H1 (cell line): ENCODE data around the gene NEURL4. TPM values are rescaled to one million over a fixed set of nuclear protein-coding genes. Genes with fewer than 3 reads are reported as not detected.

ENCODE experiments used
- CHD2 ChIP-seq: IDR thresholded peaks from 2 replicates; pipeline ENCODE4 v1.6.1; 2012; ENCODE audit warnings: low read length, improper control_type of control experiment
- CHD7 ChIP-seq: fragments of 300-600 bp; sonication (generic); IDR thresholded peaks from 2 replicates; pipeline ENCODE4 v1.7.1; 2012; ENCODE audit warnings: low read length, moderate library complexity, mild to moderate bottlenecking, inconsistent platforms; ENCODE audit not compliant: insufficient replicate concordance
- E2F6 ChIP-seq: IDR thresholded peaks from 2 replicates; pipeline ENCODE4 v1.6.1; 2012; ENCODE audit warnings: inconsistent platforms
- KDM4A ChIP-seq: IDR thresholded peaks from one replicate; pipeline ENCODE4 v1.7.1; 2012; ENCODE audit warnings: low read depth, mild to moderate bottlenecking, moderate library complexity, low read length, inconsistent platforms; ENCODE audit not compliant: severe bottlenecking
- RBBP5 ChIP-seq: IDR thresholded peaks from 2 replicates; pipeline ENCODE4 v1.7.1; 2012; ENCODE audit warnings: low read depth, mild to moderate bottlenecking, inconsistent platforms, low read length, moderate library complexity, borderline replicate concordance
- RNF2 ChIP-seq: fragments of 200-900, 300-1000 bp; sonication (generic); IDR thresholded peaks from 2 replicates; pipeline ENCODE4 v1.7.1; 2016; ENCODE audit warnings: borderline replicate concordance, low read depth, mild to moderate bottlenecking, antibody characterized with exemption, low read length; ENCODE audit not compliant: poor library complexity, severe bottlenecking; ENCODE audit errors: missing control alignments
- SAP30 ChIP-seq: fragments of 300-600 bp; sonication (generic); IDR thresholded peaks from 2 replicates; pipeline ENCODE4 v1.7.1; 2012; ENCODE audit warnings: low read length, moderate library complexity, mild to moderate bottlenecking, inconsistent platforms; ENCODE audit not compliant: insufficient read depth, insufficient replicate concordance
- ZNF274 ChIP-seq: IDR thresholded peaks from 2 replicates; pipeline ENCODE4 v1.7.0; 2012; ENCODE audit warnings: low read length, borderline replicate concordance; ENCODE audit errors: extremely low read depth
- polyA plus RNA-seq, 7 experiments: library from polyadenylated mRNA; depleted of rRNA in 3 of 7; stranded (reverse) in 5 of 7; unstranded in 2 of 7; fragments of >200 nt in 5 of 7; fragments of 200-250 nt in 2 of 7; gene quantifications; 1 replicate in 5 of 7; 2 replicates in 1 of 7; 4 replicates in 1 of 7; pipeline versions ENCODE4 v1.2.1 to v1.2.3, GENCODE V29; 2011 to 2013; ENCODE audit warnings: missing spikeins in 2 of 7, mixed read lengths in 2 of 7
- total RNA-seq: library from RNA; stranded (reverse); fragmentation: NEBNext Ultra II Directional; extraction: Animal tissue kit (Norgen Biotek cat#: 25700); gene quantifications from 2 replicates; pipeline ENCODE4 v1.2.1, GENCODE V29; 2021

NEURL4 gene
- total and polyA plus RNA-seq, 2 of the 8 experiments (the other 6 are each of a cell fraction or from before 2014, with no cell fraction given) = 29.6 to 46.8 TPM

- TF ChIP-seq CHD7 = no peak
- peak; percentile 77 for TF ChIP-seq KDM4A
- TF ChIP-seq CHD2 = peak; percentile 68
- TF ChIP-seq SAP30 = peak; percentile 79
- TF ChIP-seq ZNF274 = no peak
- no peak for TF ChIP-seq RBBP5
- peak; percentile 89 for TF ChIP-seq E2F6
- TF ChIP-seq RNF2 = no peak
Observed at GRCh38 chr17:7281074-7281952, 47.8 kb downstream of the NEURL4 start, which contains the start of gene SLC2A4 (continued).
